ENCODE results near the gene PLIN1. TPM values are rescaled to one million over a fixed set of nuclear protein-coding genes. Genes with fewer than 3 reads are reported as not detected.

The PLIN1 gene
- total and polyA plus RNA-seq, 2 of the 4 experiments (the other 2 are of a cell fraction): under 0.01 to 0.07 TPM

GRCh38 chr15:89685995-89686394 is 6.8 kb upstream of the PLIN1 start:
- no peaks in the 10 kb centered on the region for H4K20me1 ChIP-seq (ENCODE audit: insufficient read depth, low read length)

More at GRCh38 chr15:89685995-89686394, 6.8 kb upstream of the PLIN1 start:
- Histone ChIP-seq H3K56ac (ENCODE audit: extremely low read depth, insufficient read depth, low read length) (no peak overlapping the region), H3K9me3 (ENCODE audit: control insufficient read depth, insufficient read depth, low read length) (no peaks in the 10 kb centered on the region), H2BK20ac (ENCODE audit: low read depth, low read length) (no peak overlapping the region), H2AFZ (replicated peaks; ENCODE audit: low read length, poor library complexity) (no peak overlapping the region), H3K23ac (ENCODE audit: low read depth, low read length) (no peak overlapping the region), H4K5ac (ENCODE audit: low read depth, low read length) (no peak overlapping the region), H3K9me1 (ENCODE audit: insufficient read depth, low read length) (peaks cover 7% of the 10 kb centered on the region; the same call in 1 of the 2 replicates), H2BK120ac (ENCODE audit: low read depth, low read length) (no peak overlapping the region), H3K79me1 (ENCODE audit: low read depth in 1 of 2, low read length in 2 of 2) (peaks cover 3 to 6% of the 10 kb centered on the region in 2 experiments; a peak in 2 of 4 replicates), H2BK15ac (ENCODE audit: low read depth, low read length) (no peak overlapping the region), H3K27ac (ENCODE audit: insufficient read depth, low read length) (no peak overlapping the region), H4K8ac (ENCODE audit: low read depth in 2 of 2, low read length in 2 of 2) (no peak overlapping the region), H2BK5ac (ENCODE audit: low read depth, low read length, poor library complexity, severe bottlenecking) (no peak overlapping the region), H3K4me2 (ENCODE audit: low read depth, low read length) (no peak overlapping the region), H2AK5ac (ENCODE audit: low read depth, low read length) (no peak overlapping the region), H3K4ac (ENCODE audit: low read depth, low read length) (no peak overlapping the region), H3K18ac (ENCODE audit: low read depth, low read length) (no peak overlapping the region), H3K4me3 (ENCODE audit: insufficient read depth, low read depth, low read length) (no peak overlapping the region), H3K9ac (ENCODE audit: low read depth, low read length) (no peak overlapping the region), H4K91ac (ENCODE audit: insufficient read depth, low read depth, low read length) (no peak overlapping the region), H3K14ac (replicated peaks; ENCODE audit: low read depth, low read length) (no peak overlapping the region), H2AK9ac (replicated peaks; ENCODE audit: low read depth, low read length, poor library complexity) (no peak overlapping the region), H3K36me3 (ENCODE audit: control insufficient read depth, insufficient read depth, low read length) (peaks cover 3% of the 10 kb centered on the region), H3K27me3 (ENCODE audit: control insufficient read depth, insufficient read depth, low read length) (no peaks in the 10 kb centered on the region), H3K4me1 (ENCODE audit: control insufficient read depth, insufficient read depth, low read length) (peaks cover 2% of the 10 kb centered on the region; the same call in 1 of the 2 replicates)
- ChIA-PET POLR2A (ENCODE audit: unreplicated experiment) (no interaction called here), CTCF (no interaction called here)
- in situ Hi-C loops (cut with MboI; ENCODE audit: low sequenced_read_pairs): no loop called here
- no peak for DNase-seq
- no CpG with 5 or more reads among the region's 2 CpGs for WGBS, 2 experiments (ENCODE audit: extremely low coverage in 2 of 2, insufficient read length in 1 of 2)
- no TSS peak for BruUV-seq (replicated peaks)
- no peak for ATAC-seq (ENCODE audit: low read depth)
- dilution Hi-C loops (cut with HindIII; ENCODE audit: low sequenced_read_pairs, unreplicated experiment): no loop called here
- no peak for TF ChIP-seq USF2 (IDR thresholded peaks at IDR 0.05; ENCODE audit: low read depth, low read length)
- TF ChIP-seq FOS (IDR thresholded peaks at IDR 0.05; ENCODE audit: low read depth, low read length): no peak
- TF ChIP-seq MXI1 (IDR thresholded peaks at IDR 0.05; ENCODE audit: borderline replicate concordance, low read depth, low read length): no peak
- TF ChIP-seq NFE2L2 (IDR thresholded peaks at IDR 0.05; ENCODE audit: low read depth, low read length): no peak
- no peak for TF ChIP-seq RFX5 (IDR thresholded peaks at IDR 0.05; ENCODE audit: low read depth, low read length)
- no peak for TF ChIP-seq MAZ (IDR thresholded peaks at IDR 0.05; ENCODE audit: borderline replicate concordance, low read depth, low read length)
- no peak for TF ChIP-seq RCOR1 (IDR thresholded peaks at IDR 0.05; ENCODE audit: insufficient replicate concordance, low read length)
- TF ChIP-seq POLR2A (IDR thresholded peaks at IDR 0.05; ENCODE audit: low read depth, low read length): no peak
- TF ChIP-seq MAFK (IDR thresholded peaks at IDR 0.05; ENCODE audit: low read depth, low read length): no peak
- intact Hi-C loops (cut with micrococcal nuclease): no loop called here

Measured in IMR-90 (cell line).